Measurements from ENCODE around the gene ELAPOR1. TPM values are rescaled to one million over a fixed set of nuclear protein-coding genes. Genes with fewer than 3 reads are reported as not detected.

The ELAPOR1 gene
- total RNA-seq, 2 experiments from 2014 or later: not detected

DNA sequence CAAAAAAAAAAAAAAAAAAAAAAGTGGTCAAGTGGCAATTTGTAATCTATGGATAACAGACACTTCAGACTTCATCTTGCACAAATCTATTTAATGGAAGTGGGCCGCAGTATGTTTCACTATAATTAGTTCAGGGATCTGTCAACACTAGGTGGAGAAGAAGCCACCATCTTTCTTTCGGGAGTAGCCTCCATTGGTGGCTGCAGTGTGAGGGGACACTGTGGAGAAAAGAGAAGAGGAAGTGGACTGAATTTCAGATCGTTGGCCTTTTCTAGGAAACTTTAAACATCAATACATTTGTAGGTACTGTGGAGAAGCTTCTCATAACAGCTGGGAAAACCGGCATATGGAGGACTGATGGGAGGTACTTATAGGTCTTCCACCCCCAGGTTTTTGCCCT is 8.0 kb upstream of the ELAPOR1 start:
- Histone ChIP-seq H3K9me3 (ENCODE audit: low read length) (no peaks in the 10 kb centered on the region), H2AFZ (ENCODE audit: low read length) (no peak overlapping the region), H3K4me3 (ENCODE audit: low read depth, low read length, poor library complexity, severe bottlenecking) (no peak overlapping the region), H3K79me2 (ENCODE audit: insufficient read depth, low read depth, low read length) (peaks cover 17% of the 10 kb centered on the region), H3K27ac (ENCODE audit: low read depth, low read length, poor library complexity, severe bottlenecking) (no peak overlapping the region), H3K4me2 (ENCODE audit: low read length) (no peak overlapping the region), H3K9me2 (ENCODE audit: insufficient read depth, low read length) (no peaks in the 10 kb centered on the region), H4K20me1 (ENCODE audit: insufficient read depth, low read length) (peaks cover 12% of the 10 kb centered on the region; the same call in 1 of the 2 replicates), H3K4me1 (ENCODE audit: insufficient read depth, low read length, poor library complexity, severe bottlenecking) (peaks cover 6% of the 10 kb centered on the region), H3K36me3 (ENCODE audit: insufficient read depth, low read length) (peaks cover 25% of the 10 kb centered on the region)
- ChIA-PET CTCF (ENCODE audit: unreplicated experiment) (no interaction called here), POLR2A (no interaction called here)
- no TSS peak for BruUV-seq (replicated peaks)
- TF ChIP-seq, protein P1, sequence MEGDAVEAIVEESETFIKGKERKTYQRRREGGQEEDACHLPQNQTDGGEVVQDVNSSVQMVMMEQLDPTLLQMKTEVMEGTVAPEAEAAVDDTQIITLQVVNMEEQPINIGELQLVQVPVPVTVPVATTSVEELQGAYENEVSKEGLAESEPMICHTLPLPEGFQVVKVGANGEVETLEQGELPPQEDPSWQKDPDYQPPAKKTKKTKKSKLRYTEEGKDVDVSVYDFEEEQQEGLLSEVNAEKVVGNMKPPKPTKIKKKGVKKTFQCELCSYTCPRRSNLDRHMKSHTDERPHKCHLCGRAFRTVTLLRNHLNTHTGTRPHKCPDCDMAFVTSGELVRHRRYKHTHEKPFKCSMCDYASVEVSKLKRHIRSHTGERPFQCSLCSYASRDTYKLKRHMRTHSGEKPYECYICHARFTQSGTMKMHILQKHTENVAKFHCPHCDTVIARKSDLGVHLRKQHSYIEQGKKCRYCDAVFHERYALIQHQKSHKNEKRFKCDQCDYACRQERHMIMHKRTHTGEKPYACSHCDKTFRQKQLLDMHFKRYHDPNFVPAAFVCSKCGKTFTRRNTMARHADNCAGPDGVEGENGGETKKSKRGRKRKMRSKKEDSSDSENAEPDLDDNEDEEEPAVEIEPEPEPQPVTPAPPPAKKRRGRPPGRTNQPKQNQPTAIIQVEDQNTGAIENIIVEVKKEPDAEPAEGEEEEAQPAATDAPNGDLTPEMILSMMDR (conservative IDR thresholded peaks at IDR 0.05; ENCODE audit: low read length): no peak
- TF ChIP-seq EZH2phosphoT487 (IDR thresholded peaks at IDR 0.05; ENCODE audit: borderline replicate concordance, low read depth, low read length): no peak
- DNase-seq (ENCODE audit: low spot score): no peak
- intact Hi-C loops (cut with micrococcal nuclease; ENCODE audit: unreplicated experiment): loop anchor here (10.0 kb wide), 3 partner anchors 289 to 411 kb away; partner anchors contain the start of genes PRPF38B, PSMA5 and SORT1

DNA sequence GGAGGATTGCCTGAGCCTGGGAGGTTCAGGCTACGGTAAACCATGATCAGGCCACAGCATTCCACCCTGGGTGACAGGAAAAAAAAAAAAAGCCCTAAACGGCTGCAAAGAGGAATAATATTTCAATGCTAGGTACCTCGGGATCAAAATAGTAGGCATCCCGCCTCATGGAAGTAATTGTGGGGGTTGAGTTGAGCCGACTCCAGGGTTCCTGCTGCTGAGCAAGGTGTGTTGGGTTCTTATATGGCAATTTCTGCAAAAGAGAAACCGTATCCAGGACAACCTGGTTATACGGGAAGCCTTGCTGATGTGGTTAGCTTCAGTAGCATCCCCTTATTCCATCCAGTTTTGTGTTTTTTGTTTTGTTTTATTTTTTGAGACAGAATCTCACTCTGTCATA is 6.1 kb upstream of the ELAPOR1 start:
- Histone ChIP-seq H2AFZ (ENCODE audit: low read length) (no peak overlapping the region), H3K27ac (ENCODE audit: low read depth, low read length, poor library complexity, severe bottlenecking) (no peak overlapping the region), H3K4me3 (ENCODE audit: low read depth, low read length, poor library complexity, severe bottlenecking) (no peak overlapping the region), H3K79me2 (ENCODE audit: insufficient read depth, low read depth, low read length) (no peaks in the 10 kb centered on the region), H3K36me3 (ENCODE audit: insufficient read depth, low read length) (peaks cover 7% of the 10 kb centered on the region), H3K9me2 (ENCODE audit: insufficient read depth, low read length) (no peaks in the 10 kb centered on the region), H3K4me2 (ENCODE audit: low read length) (no peak overlapping the region), H3K4me1 (ENCODE audit: insufficient read depth, low read length, poor library complexity, severe bottlenecking) (peaks cover 11% of the 10 kb centered on the region), H3K9me3 (ENCODE audit: low read length) (no peaks in the 10 kb centered on the region), H4K20me1 (ENCODE audit: insufficient read depth, low read length) (peaks cover 4% of the 10 kb centered on the region; the same call in 1 of the 2 replicates)
- ChIA-PET CTCF (ENCODE audit: unreplicated experiment) (no interaction called here), POLR2A (interaction anchor here (0.7 to 1.1 kb wide), 4 partner anchors 16 to 280 kb away, joined by 3 to 5 read pairs (median 4); no protein-coding TSS in a partner anchor)
- DNase-seq (ENCODE audit: low spot score): no peak
- no TSS peak for BruUV-seq (replicated peaks)
- TF ChIP-seq EZH2phosphoT487 (IDR thresholded peaks at IDR 0.05; ENCODE audit: borderline replicate concordance, low read depth, low read length): no peak
- TF ChIP-seq, protein P1 (conservative IDR thresholded peaks at IDR 0.05; ENCODE audit: low read length): no peak
- intact Hi-C loops (cut with micrococcal nuclease; ENCODE audit: unreplicated experiment): loop anchor here (10.0 kb wide), 3 partner anchors 287 to 413 kb away; partner anchors contain the start of genes PRPF38B, PSMA5 and SORT1

DNA sequence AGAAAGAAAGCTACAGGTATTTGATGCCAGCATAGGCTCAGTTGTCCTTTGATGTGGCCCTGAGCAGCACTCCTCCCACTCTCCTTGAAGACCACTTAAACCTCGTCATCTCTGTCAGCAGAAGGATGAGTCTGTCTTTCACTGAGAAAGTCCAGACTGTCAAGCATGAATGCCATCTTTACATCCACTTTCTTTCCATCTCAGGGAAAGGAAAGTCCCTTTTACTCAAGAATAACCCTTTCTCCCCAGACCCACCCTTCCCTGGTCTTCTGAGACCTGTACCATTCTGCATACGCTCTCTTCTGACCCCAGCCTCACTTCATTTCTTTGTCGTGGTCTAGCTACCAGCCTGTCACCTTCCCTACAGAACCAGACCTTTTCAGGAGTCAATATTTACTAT is 4.0 kb upstream of the ELAPOR1 start:
- no peaks in the 10 kb centered on the region for H3K79me2 ChIP-seq (ENCODE audit: insufficient read depth, low read depth, low read length)
- intact Hi-C loops (cut with micrococcal nuclease; ENCODE audit: unreplicated experiment): loop anchor here (10.0 kb wide), 3 partner anchors 285 to 415 kb away; partner anchors contain the start of genes PRPF38B, PSMA5 and SORT1
- BruUV-seq (replicated peaks): no TSS peak
- H3K9me3 ChIP-seq (ENCODE audit: low read length): no peaks in the 10 kb centered on the region
- H3K4me3 ChIP-seq (ENCODE audit: low read depth, low read length, poor library complexity, severe bottlenecking): no peak overlapping the region
- ChIA-PET POLR2A (interaction anchor here (0.6 to 2.3 kb wide), 4 partner anchors 10 to 544 kb away, joined by 3 to 15 read pairs (median 4); no protein-coding TSS in a partner anchor), CTCF (ENCODE audit: unreplicated experiment) (no interaction called here)
- no peak overlapping the region for H2AFZ ChIP-seq (ENCODE audit: low read length)
- no peaks in the 10 kb centered on the region for H3K9me2 ChIP-seq (ENCODE audit: insufficient read depth, low read length)
- H3K4me2 ChIP-seq (ENCODE audit: low read length): no peak overlapping the region
- H3K4me1 ChIP-seq (ENCODE audit: insufficient read depth, low read length, poor library complexity, severe bottlenecking): peaks cover 13% of the 10 kb centered on the region
- no peaks in the 10 kb centered on the region for H3K36me3 ChIP-seq (ENCODE audit: insufficient read depth, low read length)
- TF ChIP-seq, protein P1 (conservative IDR thresholded peaks at IDR 0.05; ENCODE audit: low read length): no peak
- no peak for TF ChIP-seq EZH2phosphoT487 (IDR thresholded peaks at IDR 0.05; ENCODE audit: borderline replicate concordance, low read depth, low read length)
- peaks cover 4% of the 10 kb centered on the region; the same call in 1 of the 2 replicates for H4K20me1 ChIP-seq (ENCODE audit: insufficient read depth, low read length)
- no peak for DNase-seq (ENCODE audit: low spot score)
- H3K27ac ChIP-seq (ENCODE audit: low read depth, low read length, poor library complexity, severe bottlenecking): no peak overlapping the region
